H9 (cell line): ENCODE measurements around the gene SLC25A48. TPM values are rescaled to one million over a fixed set of nuclear protein-coding genes. Genes with fewer than 3 reads are reported as not detected.

ENCODE experiments used
- DNase-seq: peaks from one replicate; pipeline ENCODE4 v3.0.0-alpha.2; 2017
- H2AFZ ChIP-seq: one replicate; pipeline ENCODE4 v1.6.1; 2013; ENCODE audit warnings: mild to moderate bottlenecking, low read length, control low read depth, moderate library complexity
- H2AK5ac ChIP-seq: 2 replicates; pipeline ENCODE4 v1.6.1; 2013; ENCODE audit warnings: low read length, control low read depth, mixed read lengths; ENCODE audit not compliant: insufficient read length
- H2BK120ac ChIP-seq: one replicate; pipeline ENCODE4 v1.6.1; 2013; ENCODE audit warnings: low read depth, mild to moderate bottlenecking, low read length, control low read depth, inconsistent platforms; ENCODE audit not compliant: poor library complexity, severe bottlenecking
- H2BK12ac ChIP-seq: 2 replicates; pipeline ENCODE4 v1.6.1; 2013; ENCODE audit warnings: low read length, control low read depth, mixed read lengths, low read depth; ENCODE audit not compliant: insufficient read length
- H2BK15ac ChIP-seq: 2 replicates; pipeline ENCODE4 v1.6.1; 2013; ENCODE audit warnings: low read depth, low read length, control low read depth
- H2BK20ac ChIP-seq: one replicate; pipeline ENCODE4 v1.6.1; 2013; ENCODE audit warnings: low read depth, mild to moderate bottlenecking, low read length, control low read depth, inconsistent platforms; ENCODE audit not compliant: poor library complexity, severe bottlenecking
- H2BK5ac ChIP-seq: 2 replicates; pipeline ENCODE4 v1.6.1; 2013; ENCODE audit warnings: low read length, control low read depth, mixed read lengths; ENCODE audit not compliant: insufficient read length
- H3K14ac ChIP-seq: 2 replicates; pipeline ENCODE4 v1.6.1; 2013; ENCODE audit warnings: low read length, control low read depth; ENCODE audit not compliant: insufficient read depth
- H3K18ac ChIP-seq: 2 replicates; pipeline ENCODE4 v1.6.1; 2013; ENCODE audit warnings: low read depth, mild to moderate bottlenecking, mixed read lengths, low read length, control low read depth; ENCODE audit not compliant: insufficient read length
- H3K23ac ChIP-seq: 2 replicates; pipeline ENCODE4 v1.6.1; 2013; ENCODE audit warnings: low read length, control low read depth, mixed read lengths, low read depth; ENCODE audit not compliant: insufficient read length
- H3K23me2 ChIP-seq: 2 replicates; pipeline ENCODE4 v1.6.1; 2013; ENCODE audit warnings: low read depth, mild to moderate bottlenecking, mixed read lengths, low read length, control low read depth; ENCODE audit not compliant: insufficient read length, poor library complexity, severe bottlenecking
- H3K27ac ChIP-seq: 2 replicates; pipeline ENCODE4 v1.5.1; 2013; ENCODE audit warnings: low read length, control low read depth, mixed read lengths, low read depth; ENCODE audit not compliant: insufficient read length
- H3K27me3 ChIP-seq: 2 replicates; pipeline ENCODE4 v1.6.1; 2013; ENCODE audit warnings: low read length, control low read depth, inconsistent platforms; ENCODE audit not compliant: insufficient read depth
- H3K4ac ChIP-seq: 2 replicates; pipeline ENCODE4 v1.6.1; 2013; ENCODE audit warnings: low read depth, mild to moderate bottlenecking, control low read depth, inconsistent platforms, low read length, moderate library complexity
- H3K4me1 ChIP-seq: 2 replicates; pipeline ENCODE4 v1.6.1; 2013; ENCODE audit warnings: low read length, control low read depth, inconsistent platforms; ENCODE audit not compliant: insufficient read depth
- H3K4me2 ChIP-seq: 2 replicates; pipeline ENCODE4 v1.6.1; 2013; ENCODE audit warnings: low read length, control low read depth, mixed read lengths; ENCODE audit not compliant: insufficient read length, insufficient read depth
- H3K56ac ChIP-seq: 2 replicates; pipeline ENCODE4 v1.6.1; 2013; ENCODE audit warnings: low read depth, mild to moderate bottlenecking, mixed read lengths, low read length, control low read depth; ENCODE audit not compliant: insufficient read length
- H3K79me1 ChIP-seq: 2 replicates; pipeline ENCODE4 v1.6.1; 2013; ENCODE audit warnings: low read depth, mild to moderate bottlenecking, moderate library complexity, low read length, control low read depth, inconsistent platforms; ENCODE audit not compliant: insufficient read depth, poor library complexity, severe bottlenecking
- H3K79me2 ChIP-seq: 2 replicates; pipeline ENCODE4 v1.6.1; 2013; ENCODE audit warnings: low read length, control low read depth, inconsistent platforms; ENCODE audit not compliant: insufficient read depth
- H3K9ac ChIP-seq: 2 replicates; pipeline ENCODE4 v1.6.1; 2013; ENCODE audit warnings: low read length, control low read depth, mixed read lengths; ENCODE audit not compliant: insufficient read length; ENCODE audit errors: extremely low read depth
- H3K9me3 ChIP-seq: one replicate; pipeline ENCODE4 v1.6.1; 2013; ENCODE audit warnings: low read depth, low read length, inconsistent platforms; ENCODE audit not compliant: control insufficient read depth
- H3T11ph ChIP-seq: one replicate; pipeline ENCODE4 v1.6.1; 2013; ENCODE audit warnings: mild to moderate bottlenecking, low read length, control low read depth, inconsistent platforms
- H4K20me1 ChIP-seq: one replicate; pipeline ENCODE4 v1.6.1; 2013; ENCODE audit not compliant: control insufficient read depth, insufficient read length, insufficient read depth
- H4K5ac ChIP-seq: 2 replicates; pipeline ENCODE4 v1.6.1; 2013; ENCODE audit warnings: low read depth, mild to moderate bottlenecking, mixed read lengths, low read length, control low read depth; ENCODE audit not compliant: insufficient read length
- H4K8ac ChIP-seq: replicated peaks from 2 replicates; pipeline ENCODE4 v1.6.1; 2013; ENCODE audit warnings: low read length, control low read depth, mixed read lengths, low read depth; ENCODE audit not compliant: insufficient read length
- H4K91ac ChIP-seq: 2 replicates; pipeline ENCODE4 v1.6.1; 2013; ENCODE audit warnings: low read depth, mild to moderate bottlenecking, moderate library complexity, mixed read lengths, low read length, control low read depth; ENCODE audit not compliant: insufficient read length
- H3K27ac Mint-ChIP-seq, 3 experiments: 2 replicates in 2 of 3; 3 replicates in 1 of 3; pipeline ENCODE4 v1.8.0; 2020 to 2021; ENCODE audit warnings: mixed read lengths in 3 of 3, mild to moderate bottlenecking in 1 of 3, moderate library complexity in 1 of 3
- H3K27me3 Mint-ChIP-seq: 2 replicates; pipeline ENCODE4 v1.8.0; 2021; ENCODE audit warnings: low read depth, mild to moderate bottlenecking, moderate library complexity, mixed read lengths
- H3K36me3 Mint-ChIP-seq, 3 experiments: 2 replicates in 2 of 3; 3 replicates in 1 of 3; pipeline ENCODE4 v1.8.0; 2020 to 2021; ENCODE audit warnings: low read depth in 3 of 3, mixed read lengths in 3 of 3; ENCODE audit not compliant: insufficient read depth in 1 of 3
- H3K4me1 Mint-ChIP-seq, 2 experiments: 2 replicates each; pipeline ENCODE4 v1.8.0; 2020; ENCODE audit warnings: mixed read lengths in 2 of 2
- H3K4me3 Mint-ChIP-seq, 2 experiments: 2 replicates in 1 of 2; 3 replicates in 1 of 2; pipeline ENCODE4 v1.8.0; 2020 to 2021; ENCODE audit warnings: mild to moderate bottlenecking in 2 of 2, mixed read lengths in 2 of 2, moderate library complexity in 1 of 2
- H3K9me3 Mint-ChIP-seq, 2 experiments: 2 replicates in 1 of 2; 3 replicates in 1 of 2; pipeline ENCODE4 v1.8.0; 2020; ENCODE audit warnings: mild to moderate bottlenecking in 2 of 2, mixed read lengths in 2 of 2, moderate library complexity in 1 of 2
- CTCF ChIP-seq: fragments of 200-600 bp; sonication (generic); conservative IDR thresholded peaks from 3 replicates; pipeline ENCODE4 v1.8.0; 2021; ENCODE audit warnings: antibody characterized with exemption, mild to moderate bottlenecking
- WGBS: extraction: QIAGEN DNeasy Blood & Tissue Kit; methylation state at CpG from one replicate; pipeline ENCODE4 v1.1.7; 2013; ENCODE audit warnings: missing lambda C conversion rate, low lambda C conversion rate, mixed read lengths; ENCODE audit not compliant: insufficient read length; ENCODE audit errors: extremely low coverage; 5-methylcytosine and 5-hydroxymethylcytosine counted together
- total RNA-seq: library from RNA; stranded (reverse); gene quantifications from 2 replicates; pipeline ENCODE4 v1.2.1, GENCODE V29; 2021

Gene SLC25A48
- total RNA-seq, 1 experiment from 2014 or later: 0.66 TPM

GRCh38 chr5:135859641-135860040, 25.2 kb downstream of the SLC25A48 start:
- no peak overlapping the region for H3K27ac Mint-ChIP-seq

More at GRCh38 chr5:135859641-135860040, 25.2 kb downstream of the SLC25A48 start:
- Histone ChIP-seq H2AK5ac (no peak overlapping the region), H3K18ac (no peak overlapping the region), H3K4me1 (no peaks in the 10 kb centered on the region), H3T11ph (no peak overlapping the region), H3K79me1 (no peaks in the 10 kb centered on the region), H3K79me2 (no peaks in the 10 kb centered on the region), H2BK20ac (no peak overlapping the region), H3K23ac (no peak overlapping the region), H3K14ac (no peak overlapping the region; the same call in 1 of the 2 replicates), H2BK120ac (no peak overlapping the region), H3K27ac (no peak overlapping the region), H4K91ac (no peak overlapping the region), H2BK12ac (no peak overlapping the region), H2BK15ac (no peak overlapping the region), H3K4ac (no peak overlapping the region), H4K5ac (no peak overlapping the region), H3K56ac (no peak overlapping the region), H2BK5ac (no peak overlapping the region), H3K9ac (no peak overlapping the region), H3K9me3 (no peaks in the 10 kb centered on the region), H3K27me3 (no peaks in the 10 kb centered on the region), H3K23me2 (no peaks in the 10 kb centered on the region), H3K4me2 (no peak overlapping the region), H2AFZ (no peak overlapping the region), H4K20me1 (no peaks in the 10 kb centered on the region), H4K8ac (no peak overlapping the region)
- WGBS: no CpG with 5 or more reads among the region's 1 CpG
- H3K36me3 Mint-ChIP-seq: no peaks in the 10 kb centered on the region; a peak in 1 of 7 replicates
- TF ChIP-seq CTCF: no peak
- peaks cover 0 to 3% of the 10 kb centered on the region in 2 experiments; a peak in 2 of 5 replicates for H3K9me3 Mint-ChIP-seq
- H3K4me1 Mint-ChIP-seq: no peaks in the 10 kb centered on the region
- no peak for DNase-seq
- H3K4me3 Mint-ChIP-seq: no peak overlapping the region
- H3K27me3 Mint-ChIP-seq: peaks cover 18% of the 10 kb centered on the region
